Measurements from ENCODE around the gene FAM131B.
"Not testable (repeated sequence)": the region's sequence is repeated elsewhere in the genome, so short reads cannot be mapped to it uniquely, and the experiment has no call there.

Gene FAM131B

DNA sequence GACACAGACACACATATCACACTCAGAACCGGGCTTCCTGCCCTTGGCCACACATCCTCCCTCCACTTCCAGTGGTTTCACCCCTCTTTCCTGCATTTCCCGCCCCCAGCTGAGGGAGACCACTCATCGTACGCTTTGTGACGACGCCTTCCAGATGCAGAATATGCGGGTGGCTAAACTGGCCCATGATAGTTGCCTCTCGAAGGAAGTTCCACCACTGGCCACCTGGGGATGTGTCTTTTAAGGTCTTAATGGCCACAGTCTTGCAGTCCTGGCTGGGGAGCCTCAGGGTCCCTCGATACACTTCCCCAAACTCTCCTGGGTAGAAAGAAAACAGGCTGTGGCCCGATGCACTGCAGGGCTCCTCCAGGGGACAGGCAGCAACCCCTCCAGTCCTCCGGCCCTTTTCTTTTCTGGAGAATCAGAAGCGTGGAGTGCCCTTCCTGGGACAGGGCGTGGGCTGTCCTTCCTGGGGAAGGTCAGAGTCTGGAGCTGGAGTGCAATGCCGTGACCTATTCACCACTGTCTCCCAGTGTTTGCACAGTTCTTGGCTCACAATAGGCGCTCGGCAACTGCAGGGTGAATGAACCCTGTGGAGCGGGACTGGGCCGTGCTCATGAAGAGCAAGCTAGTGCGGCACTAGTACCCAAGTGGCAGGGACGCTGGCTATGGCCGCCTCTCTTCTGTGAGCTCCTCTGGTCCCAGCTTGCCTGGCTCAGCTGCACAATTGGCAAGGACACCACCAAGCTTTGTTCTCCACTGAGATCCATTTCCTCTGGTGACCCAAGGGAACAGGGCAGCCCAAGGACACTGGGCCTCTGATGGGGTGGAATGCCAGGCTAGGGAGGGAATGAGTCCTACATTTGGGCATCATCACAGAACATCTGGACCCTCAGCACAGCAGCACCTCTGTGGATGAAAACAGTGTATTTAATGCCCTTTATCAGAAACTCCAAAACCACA, 33.0 kb upstream of the FAM131B start:
- DNase-seq (ENCODE audit: low read depth, low spot score): no peak

- no peak for DNase-seq (ENCODE audit: low read depth, low spot score)
These were observed 32.3 kb upstream of the FAM131B start for GRCh38 chr7:143394777-143395176.

DNA sequence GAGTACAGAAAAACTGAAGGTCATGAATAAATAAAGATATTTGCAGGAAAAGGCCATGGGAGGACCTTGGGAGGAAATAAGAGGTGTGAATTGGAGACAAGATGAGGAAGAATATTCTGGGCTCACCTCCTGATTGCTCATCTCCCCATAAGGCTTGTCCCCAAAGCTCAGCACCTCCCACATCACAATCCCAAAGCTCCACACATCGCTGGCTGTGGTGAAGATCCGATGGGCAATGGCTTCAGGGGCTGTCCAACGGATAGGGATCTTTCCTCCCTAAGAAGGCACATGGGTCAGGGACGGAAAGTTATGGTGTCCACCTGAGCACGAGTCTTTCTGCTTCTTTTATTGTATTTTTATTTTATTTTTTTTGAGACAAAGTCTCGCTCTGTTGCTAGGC, 31.6 kb upstream of the FAM131B start:
- DNase-seq (ENCODE audit: low read depth, low spot score): no peak

GRCh38 chr7:143393267-143394041, 30.9 kb upstream of the FAM131B start:
- no peak for DNase-seq (ENCODE audit: low read depth, low spot score)

- no peak for DNase-seq (ENCODE audit: low read depth, low spot score)
These were observed 30.4 kb upstream of the FAM131B start for GRCh38 chr7:143392875-143393266.

DNA sequence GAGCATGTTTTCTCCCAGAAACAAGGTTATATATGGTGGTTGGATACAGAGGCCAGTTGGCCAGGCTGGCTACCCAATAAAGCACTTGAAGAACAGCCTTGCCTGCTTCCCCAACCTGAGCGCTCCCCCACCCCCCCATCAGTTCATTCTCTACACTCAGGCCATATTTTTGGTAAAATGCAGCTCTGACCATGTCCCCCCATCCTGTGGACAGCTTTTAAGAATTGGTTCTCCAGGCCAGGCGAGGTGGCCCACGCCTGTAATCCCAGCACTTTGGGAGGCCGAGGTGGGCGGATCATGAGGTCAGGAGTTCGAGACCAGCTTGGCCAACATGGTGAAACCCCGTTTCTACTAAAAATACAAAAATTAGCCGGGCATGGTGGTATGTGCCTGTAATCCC, 29.9 kb upstream of the FAM131B start:
- DNase-seq (ENCODE audit: low read depth, low spot score): not testable (repeated sequence)

DNA sequence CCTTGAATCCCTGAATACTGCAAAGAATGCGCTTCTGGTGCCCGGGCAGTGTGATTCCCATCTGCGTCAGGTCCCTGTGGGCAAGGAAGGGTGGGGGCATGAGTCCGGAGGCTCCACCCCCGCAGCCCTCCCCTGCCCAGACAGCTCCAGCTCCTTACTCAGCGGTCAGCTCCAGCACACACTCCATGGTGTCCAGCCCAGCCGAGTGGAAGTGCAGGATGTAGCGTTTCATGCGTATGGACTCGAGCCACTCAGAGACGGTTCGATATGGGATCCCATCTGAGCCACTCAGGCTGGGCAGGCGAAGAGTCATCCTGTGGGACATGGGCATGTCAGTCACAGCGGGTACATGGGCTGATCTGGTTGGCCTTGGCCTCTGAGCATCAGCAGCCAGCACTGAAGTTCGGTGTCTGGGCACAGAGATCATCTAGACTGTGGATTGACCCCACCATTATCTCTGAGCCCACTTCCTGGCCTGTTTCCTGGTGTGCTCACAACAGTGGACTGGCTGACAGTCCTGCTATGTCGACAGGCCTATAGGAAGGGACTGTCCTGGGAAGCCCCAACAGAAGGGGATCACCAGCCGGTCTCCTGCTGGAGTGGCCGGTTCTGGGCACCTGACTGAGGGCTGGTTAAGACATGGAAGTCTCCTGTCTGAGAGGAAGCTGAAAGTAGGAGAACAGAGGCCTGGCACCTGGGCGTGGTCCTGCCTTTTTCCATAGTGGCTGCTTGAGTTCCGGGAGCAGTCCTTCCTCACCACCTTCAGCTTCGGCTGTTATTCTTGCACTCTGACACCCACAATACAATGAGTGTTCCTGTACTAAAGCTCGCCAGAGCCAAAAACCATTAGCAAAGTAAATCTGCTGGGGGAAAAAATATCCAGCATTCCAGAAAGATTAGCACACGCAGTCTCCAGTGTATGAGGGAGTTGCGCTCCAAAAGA, 29.2 kb upstream of the FAM131B start:
- no peak for DNase-seq (ENCODE audit: low read depth, low spot score)

DNA sequence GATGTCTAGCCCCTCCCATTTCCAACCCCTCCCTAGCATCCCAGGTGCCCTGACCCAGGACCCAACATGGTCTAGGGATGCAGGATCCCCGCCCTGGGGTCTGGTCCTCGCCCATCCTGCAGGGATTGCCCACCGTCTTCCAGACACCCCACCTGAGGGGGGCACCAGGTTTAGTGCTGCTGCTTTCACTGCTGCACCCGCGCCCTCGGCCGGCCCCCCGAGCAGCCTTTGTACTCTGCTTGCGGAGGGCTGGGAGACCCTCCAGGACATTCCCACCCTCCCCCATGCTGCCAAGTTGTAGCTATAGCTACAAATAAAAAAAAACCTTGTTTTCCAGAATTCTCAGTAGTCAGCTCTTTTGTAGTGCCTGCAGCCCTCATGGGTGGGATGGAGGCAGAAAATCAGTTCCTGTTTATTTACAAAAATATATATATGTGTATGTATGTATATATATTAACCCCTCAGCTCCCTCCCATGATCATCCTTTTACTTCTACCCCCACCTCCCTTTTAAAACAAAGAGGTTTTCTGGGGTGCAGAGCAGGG, 28.3 kb upstream of the FAM131B start:
- DNase-seq (ENCODE audit: low read depth, low spot score): no peak

DNA sequence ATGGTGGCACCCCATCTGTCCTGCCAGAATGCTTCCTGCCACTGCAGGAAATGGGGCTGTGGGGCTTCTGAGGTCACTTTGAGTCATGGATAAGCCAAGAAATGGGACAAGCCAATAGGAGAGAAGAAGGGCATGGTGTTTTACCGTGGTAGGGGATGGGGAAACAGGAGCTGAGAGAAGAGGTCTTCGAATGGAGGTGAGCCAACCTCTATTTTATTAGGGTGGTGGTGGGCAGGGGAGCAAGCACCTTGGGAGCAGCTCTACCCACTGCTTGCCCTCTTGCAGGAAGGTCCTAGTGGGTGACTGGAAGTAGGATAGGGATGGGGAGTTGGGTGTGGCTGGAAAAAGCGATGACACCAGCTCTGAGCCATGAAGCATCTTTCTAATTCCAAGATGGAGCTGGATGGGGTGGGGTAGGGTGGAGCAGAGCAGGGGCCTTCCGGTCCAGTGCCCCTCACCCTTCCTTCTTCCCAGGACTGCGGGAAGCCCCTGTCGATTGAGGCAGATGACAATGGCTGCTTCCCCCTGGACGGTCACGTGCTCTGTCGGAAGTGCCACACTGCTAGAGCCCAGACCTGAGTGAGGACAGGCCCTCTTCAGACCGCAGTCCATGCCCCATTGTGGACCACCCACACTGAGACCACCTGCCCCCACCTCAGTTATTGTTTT, 27.7 kb upstream of the FAM131B start:
- DNase-seq (ENCODE audit: low read depth, low spot score): no peak

GRCh38 chr7:143389316-143390103, 27.0 kb upstream of the FAM131B start:
- DNase-seq (ENCODE audit: low read depth, low spot score): no peak

GRCh38 chr7:143388491-143389101, 26.1 kb upstream of the FAM131B start:
- no peak for DNase-seq (ENCODE audit: low read depth, low spot score)

DNA sequence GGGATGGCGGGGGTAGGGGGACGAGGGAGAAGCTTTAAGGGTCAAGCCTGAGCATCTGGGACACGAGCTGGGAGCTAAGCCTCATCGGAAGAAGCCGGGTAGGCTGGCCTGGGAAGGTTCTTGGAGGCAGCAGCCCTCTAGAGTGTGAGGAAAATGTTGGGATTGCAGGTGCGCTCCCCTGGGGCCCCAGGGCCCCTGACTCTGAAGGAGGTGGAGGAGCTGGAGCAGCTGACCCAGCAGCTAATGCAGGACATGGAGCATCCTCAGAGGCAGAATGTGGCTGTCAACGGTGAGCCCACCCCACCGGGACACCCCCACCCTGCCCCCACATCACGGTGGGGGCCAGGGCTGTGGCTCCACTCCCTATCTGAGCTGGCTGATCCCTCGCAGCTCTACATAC, 25.5 kb upstream of the FAM131B start:
- DNase-seq (ENCODE audit: low read depth, low spot score): no peak

DNA sequence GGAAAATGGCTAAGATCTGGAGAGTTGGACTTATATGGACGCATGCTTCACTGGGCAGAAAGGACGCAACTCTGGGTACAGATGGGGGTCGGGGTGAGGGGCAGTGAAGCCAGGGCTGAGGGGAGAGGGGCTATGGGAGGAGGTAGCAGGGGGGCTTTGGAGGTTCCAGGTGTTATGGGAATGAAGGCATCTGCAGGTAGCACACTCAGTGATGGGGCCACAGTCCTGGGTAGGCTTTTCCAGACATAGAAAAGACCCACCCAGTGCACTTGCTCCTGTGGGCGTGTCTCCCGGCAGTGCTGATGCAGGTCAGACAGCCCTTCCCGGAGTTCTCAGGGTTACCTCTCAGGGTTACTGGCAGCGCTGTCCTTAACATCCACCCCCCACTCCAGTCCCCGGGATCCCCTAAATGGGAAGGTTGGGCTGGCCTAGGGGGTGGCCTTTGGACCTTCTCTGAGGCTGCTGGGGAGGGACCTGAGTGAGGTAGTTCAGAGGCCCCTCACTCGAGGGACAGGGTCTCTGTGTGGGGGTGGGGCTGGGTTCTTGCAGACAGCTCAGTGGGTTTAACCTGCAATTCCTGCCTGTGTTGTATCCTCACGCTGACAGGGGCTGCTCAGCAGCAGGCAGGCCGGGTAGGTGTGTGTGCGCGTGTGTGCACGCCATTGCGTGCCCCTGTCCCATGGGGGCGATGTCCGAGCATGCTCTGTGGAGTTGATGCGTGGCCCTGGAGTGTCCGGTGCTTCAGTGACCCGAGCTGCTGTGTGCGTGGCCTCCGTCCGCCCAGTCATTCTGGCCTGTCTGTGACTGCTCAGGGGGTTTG, 24.9 kb upstream of the FAM131B start:
- no peak for DNase-seq (ENCODE audit: low read depth, low spot score)

GRCh38 chr7:143385891-143386781, 23.6 kb upstream of the FAM131B start:
- no peak for DNase-seq (ENCODE audit: low read depth, low spot score)

DNA sequence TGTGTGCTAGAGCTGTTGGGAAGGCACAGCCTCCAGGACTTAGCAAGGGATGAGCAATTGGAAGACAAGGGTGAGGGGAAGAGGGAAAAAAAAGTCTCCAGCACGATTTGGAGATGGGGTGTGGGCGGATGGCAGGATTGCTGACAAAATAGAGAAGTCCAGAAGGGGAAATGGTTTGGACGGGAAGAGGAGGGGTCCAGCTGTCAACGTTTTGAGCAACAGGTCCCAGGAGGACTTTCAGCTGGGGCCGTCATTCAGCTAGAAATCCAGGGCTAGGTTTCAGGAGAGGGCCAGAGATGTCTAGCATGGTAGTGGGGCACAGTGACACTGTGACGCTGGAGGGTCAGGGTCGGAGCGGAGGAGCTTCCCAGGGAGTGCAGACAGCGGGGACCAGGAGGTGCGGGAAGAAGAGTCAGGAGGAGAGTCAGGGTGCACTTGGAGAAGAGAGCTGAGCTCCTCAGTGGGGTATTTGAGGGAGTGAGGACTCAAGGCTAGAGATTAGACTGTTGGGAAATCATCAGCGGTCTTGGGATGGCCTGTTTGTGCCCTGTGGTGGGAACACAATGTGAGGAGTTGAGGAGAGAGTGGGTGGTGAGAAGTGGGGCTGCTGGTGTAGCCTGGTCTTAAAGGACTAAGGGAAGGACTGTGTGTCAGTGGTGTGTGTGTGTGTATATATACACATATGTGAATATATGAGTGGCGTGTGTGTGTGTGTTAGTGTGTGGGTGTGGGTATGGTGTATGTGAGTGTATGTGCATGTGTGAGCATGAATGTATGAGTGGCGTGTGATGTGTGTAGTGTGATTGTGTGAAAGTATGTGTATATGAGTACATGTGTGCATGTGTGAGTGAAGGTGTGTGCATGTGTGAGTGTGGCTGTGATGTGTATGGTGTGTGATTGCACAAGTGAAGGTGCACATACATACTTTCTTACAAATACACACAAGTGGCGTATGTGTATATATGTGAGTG, 22.4 kb upstream of the FAM131B start:
- no peak for DNase-seq (ENCODE audit: low read depth, low spot score)

DNA sequence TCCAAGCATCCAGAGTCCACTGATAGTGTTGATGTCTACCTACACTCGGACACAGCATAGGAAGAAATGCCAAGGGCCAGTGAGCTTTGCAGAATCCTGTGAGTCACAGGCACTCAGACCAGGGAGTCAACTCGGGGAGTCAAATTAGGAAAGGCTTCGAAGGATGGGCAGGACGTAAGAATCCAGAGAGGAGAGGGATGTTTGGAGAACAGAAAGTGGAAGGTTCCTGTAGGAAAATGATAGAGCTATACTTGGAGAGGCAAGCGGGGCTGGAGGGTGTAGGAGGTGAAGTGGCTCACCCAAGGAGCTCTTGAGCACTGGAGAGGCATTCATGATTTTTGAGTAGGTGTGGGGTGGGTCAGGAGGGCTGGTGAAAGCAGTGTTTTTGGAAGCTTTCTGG, 21.6 kb upstream of the FAM131B start:
- no peak for DNase-seq (ENCODE audit: low read depth, low spot score)

DNA sequence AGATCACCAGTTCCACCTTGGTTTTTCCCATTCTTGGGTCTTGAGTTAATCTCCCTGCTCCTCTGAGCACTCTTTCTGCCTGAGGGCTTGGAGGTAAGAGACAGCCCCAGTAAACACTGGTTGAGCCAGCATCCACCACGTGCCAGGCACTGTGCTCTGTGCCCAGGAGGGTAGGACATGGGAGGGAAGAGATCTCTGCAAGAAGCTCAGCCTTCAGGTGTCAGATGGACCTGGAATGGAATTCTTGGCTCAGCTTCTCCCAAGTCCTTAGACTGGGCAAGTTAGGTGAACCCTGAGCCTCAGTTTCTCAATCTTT, 21.1 kb upstream of the FAM131B start:
- DNase-seq (ENCODE audit: low read depth, low spot score): no peak

Data from brain pericyte (primary cell).